Ammon's horn (tissue), 1 donor: Measurements from ENCODE around the gene NEURL3.
"Not testable (repeated sequence)": the region's sequence is repeated elsewhere in the genome, so short reads cannot be mapped to it uniquely, and the experiment has no call there.

Experiments used
- DNase-seq: peaks from one replicate; pipeline ENCODE4 v3.0.0-alpha.2; 2016; ENCODE audit warnings: low spot score

The NEURL3 gene

DNA sequence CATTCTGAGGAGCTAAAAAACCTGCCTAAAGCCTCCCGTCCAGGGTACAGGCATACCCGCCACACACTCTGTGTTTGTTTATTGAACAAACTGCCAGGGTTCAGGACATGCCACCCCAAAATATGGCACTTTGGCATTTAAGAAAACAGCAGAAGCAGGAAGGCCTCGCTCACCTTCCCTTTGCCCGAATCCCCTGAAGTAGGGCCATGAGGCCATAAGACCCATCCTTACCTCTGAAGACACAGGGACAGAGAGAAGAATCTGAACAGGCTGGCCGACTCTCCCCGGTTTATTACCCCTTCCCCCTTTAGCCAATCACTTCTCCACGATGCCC, 1.7 kb upstream of the NEURL3 start:
- peak; percentile 0 for DNase-seq

GRCh38 chr2:96506016-96506906, 1.1 kb upstream of the NEURL3 start:
- DNase-seq: peak; percentile 1

DNA sequence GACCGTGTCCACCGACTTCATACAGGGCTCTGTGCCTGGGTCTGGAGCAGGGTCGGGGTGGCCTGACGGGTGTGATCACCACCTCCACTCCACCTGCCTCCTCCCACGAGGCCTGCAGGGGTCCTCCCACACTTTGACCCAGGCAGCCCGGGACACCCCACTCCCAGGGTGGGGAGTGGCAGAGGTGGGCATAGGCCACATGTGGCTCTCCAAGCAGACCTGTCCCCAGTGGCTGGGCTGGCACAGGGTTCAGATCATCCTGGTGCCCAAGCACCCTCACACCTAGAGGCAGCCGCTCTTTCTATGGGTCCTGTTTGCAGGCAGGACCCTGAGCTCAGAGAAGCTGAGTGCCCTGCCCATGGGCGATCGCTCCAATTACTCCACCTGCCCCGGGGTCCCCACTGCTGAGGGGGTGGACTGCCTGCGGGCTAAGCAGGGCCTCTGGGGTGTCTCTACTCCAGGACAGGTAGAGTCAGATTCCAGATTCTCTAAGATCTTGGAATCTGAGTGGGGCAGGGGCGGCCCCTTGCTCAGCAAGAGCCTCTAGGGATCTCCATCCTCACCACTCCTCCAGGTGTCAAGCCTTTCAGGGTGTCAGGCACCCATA, 1.4 kb downstream of the NEURL3 start:
- DNase-seq: no peak

GRCh38 chr2:96502891-96503636, 2.1 kb downstream of the NEURL3 start:
- no peak for DNase-seq

GRCh38 chr2:96501886-96502810, 3.0 kb downstream of the NEURL3 start:
- no peak for DNase-seq

GRCh38 chr2:96501471-96501874, 3.7 kb downstream of the NEURL3 start:
- DNase-seq: no peak

- DNase-seq: no peak
Measured at GRCh38 chr2:96500385-96501066, 4.6 kb downstream of the NEURL3 start.

DNA sequence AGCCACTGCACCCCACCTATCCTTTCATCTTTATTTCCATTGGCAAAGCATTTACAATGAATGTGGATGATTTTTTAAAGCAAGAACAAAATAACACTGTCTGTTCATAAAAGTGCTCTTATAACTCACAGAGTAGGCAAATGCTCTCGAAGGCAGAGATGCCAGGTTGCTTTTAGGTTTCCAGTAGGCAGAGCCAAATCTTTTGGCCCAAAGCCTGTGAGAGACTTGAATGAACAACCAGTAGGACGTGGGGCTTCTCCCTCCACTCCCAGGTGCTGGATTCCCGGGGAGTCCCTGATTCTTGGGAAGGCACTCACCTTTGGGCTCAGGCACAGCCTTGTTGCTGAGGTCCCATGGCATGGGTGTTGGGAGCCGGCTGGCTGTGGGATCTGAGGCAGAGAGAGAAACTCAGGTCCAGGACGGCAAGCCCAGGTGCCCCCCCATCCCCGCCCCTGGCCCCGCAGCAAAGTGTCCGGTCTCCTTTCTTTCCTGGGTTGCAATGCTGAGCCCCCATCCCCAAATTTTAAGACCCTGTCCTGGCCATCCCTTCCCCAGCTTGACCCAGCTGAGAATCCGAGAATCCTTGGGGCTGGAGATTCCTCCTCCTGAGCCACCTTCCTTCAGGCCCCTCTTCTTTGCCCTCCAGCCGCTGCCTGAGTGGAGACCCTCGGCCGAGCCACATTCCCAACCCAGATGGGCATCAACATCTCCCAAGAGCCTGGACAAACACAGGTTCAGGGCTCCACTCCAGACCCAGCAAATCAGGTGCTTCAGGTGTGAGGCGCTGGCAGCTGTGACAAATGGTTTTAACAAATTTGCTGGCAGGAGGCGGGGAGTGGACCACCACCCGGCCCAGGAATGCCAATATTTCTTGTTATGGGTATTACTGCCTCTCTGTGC, 5.8 kb downstream of the NEURL3 start:
- no peak for DNase-seq

- not testable (repeated sequence) for DNase-seq
Measured at GRCh38 chr2:96498611-96499010, 6.5 kb downstream of the NEURL3 start.

DNA sequence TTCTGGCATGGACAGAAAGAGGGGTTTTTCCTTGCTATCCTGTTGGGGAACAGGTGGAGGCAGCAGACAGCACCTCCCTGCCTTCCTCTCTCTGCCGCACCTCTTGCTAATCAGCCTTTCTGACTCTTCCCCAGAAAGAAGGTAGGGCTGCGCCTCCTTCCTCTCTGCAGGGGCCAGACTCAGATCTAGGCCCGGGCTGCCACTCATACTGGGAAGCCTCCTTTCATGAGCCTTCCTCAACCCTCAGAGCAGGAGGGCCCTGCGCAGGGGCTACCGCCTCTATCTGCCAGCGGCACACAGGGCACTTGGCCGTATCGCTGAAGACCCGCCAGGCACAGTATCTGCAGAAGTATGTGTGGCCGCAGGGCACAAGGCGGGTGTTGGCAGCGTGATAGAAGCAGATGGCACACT, 7.1 kb downstream of the NEURL3 start:
- DNase-seq: no peak

DNA sequence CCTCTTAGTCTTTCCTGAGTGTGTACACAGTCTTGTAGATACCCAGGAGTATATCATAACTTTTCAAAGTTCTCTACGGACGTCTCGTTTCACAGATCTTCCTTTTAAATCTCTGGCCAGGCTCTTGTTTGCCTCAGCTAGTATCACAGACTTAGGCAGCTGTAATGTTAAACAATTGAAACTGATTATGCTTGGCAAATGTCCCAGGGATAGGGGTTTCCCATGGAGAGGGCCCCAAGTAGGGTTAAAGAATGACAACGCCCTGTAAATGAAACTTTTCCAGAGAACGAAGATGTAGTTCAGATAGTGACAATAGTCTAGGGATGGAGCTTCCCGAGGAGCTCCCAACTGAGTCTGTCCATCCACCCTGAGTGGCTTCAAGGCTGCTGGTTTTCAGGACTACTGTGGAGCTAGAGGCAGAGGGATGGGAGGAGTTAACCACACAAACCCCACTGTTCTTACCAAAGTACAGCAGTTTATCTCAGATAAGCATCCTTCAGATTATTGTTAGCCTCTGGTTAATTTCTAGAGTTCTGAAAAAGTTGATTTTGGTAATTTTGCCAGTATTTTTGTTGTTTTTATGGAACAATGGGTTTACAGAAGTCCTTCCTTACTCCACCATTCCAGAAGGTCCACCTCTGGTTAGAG, 9.1 kb downstream of the NEURL3 start:
- no peak for DNase-seq

GRCh38 chr2:96494188-96494587, 11.0 kb downstream of the NEURL3 start:
- DNase-seq: no peak

GRCh38 chr2:96493072-96493471, 12.1 kb downstream of the NEURL3 start:
- no peak for DNase-seq

GRCh38 chr2:96491860-96492497, 13.2 kb downstream of the NEURL3 start:
- DNase-seq: no peak

DNA sequence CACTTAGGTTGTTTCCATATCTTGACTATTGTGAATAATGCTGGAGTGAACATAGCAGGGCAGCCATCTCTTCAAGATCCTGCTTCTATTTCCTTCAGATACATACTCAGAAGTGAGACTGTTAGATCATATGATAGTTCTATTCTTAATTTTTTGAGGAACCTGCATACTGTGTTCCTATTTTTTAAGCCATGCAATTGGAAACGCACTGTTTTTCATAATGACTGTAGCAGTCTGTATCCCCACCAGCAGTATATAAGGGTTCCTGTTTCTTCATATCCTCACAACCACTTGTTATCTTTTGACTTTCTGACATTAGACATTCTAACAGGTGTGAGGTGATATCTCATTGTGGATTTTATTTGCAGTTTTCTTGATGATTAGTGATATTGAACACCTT, 15.5 kb downstream of the NEURL3 start:
- DNase-seq: no peak

GRCh38 chr2:96489261-96489660, 15.9 kb downstream of the NEURL3 start:
- DNase-seq: no peak

DNA sequence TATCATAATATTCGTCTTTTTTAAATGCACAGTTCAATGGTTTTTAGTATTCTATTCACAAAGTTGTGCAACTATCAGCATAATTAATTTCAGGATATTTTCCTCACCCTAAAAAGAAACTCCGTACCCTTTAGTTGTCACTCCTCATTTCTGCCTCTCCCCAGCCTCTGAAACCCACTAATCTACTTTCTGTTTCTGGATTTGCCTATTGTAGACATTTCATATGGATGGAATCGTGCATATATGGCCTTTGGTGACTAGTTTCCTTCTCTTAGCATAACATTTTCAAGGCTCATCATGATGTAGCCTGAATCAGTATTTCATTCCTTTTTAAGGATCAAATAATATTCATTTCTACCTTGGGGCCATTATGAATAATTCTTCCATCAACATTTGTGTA, 18.5 kb downstream of the NEURL3 start:
- DNase-seq: no peak

DNA sequence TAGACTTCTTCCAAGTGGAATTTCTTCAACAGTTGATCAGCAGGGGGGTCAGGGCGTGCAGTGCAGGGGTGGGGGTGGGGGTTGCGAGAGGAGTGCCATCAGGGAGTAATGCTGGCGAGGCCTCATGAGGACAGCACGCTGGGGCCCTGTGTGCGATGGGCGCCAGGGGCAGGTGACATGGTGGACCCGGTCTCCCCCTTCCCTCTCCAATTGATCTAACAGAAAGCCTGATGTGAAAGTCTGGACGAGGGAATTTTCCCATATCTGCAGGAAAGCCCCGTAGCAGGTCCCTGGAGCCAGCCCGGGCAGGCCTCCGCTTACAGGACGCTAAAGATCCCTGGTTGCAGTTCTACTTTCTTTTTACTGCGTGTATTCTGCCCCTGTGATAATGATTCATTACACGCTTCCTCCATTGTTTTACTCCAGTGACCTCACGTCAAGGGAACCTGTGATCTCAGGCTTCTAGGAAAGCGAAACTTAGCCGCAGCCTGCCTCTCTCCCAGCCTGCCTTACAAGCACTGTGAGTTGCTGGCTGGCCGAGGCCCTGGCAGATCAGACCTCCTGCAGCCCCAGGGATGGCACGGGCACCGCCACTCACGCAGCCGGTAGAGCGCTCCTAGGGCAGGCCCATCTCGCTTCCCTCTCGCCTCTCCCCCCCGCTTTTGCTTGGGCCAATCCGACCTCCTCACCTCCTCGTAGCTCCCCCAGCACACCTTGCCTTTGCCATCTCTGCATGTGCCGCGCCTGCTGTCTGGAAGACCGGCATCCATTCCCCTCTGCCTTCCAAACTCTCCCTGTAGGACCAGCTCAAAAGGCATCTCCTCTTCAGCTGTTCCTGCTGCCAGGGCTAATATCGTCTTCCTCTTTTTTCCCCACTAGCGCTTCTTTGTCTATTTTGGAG, 19.2 kb downstream of the NEURL3 start:
- peak; percentile 68 for DNase-seq
